Neural crest cell (in vitro differentiated cells): ENCODE results near the gene GBF1. TPM values are rescaled to one million over a fixed set of nuclear protein-coding genes. Genes with fewer than 3 reads are reported as not detected.

Source experiments
- DNase-seq: peaks from one replicate; pipeline ENCODE4 v3.0.0; 2021; ENCODE audit warnings: low read depth, mixed read lengths, low spot score
- H3K27ac Mint-ChIP-seq: one replicate; pipeline ENCODE4 v1.8.0; 2021; ENCODE audit warnings: mild to moderate bottlenecking, mixed read lengths; ENCODE audit not compliant: unreplicated experiment
- H3K27me3 Mint-ChIP-seq: 2 replicates; pipeline ENCODE4 v1.8.0; 2021; ENCODE audit warnings: low read depth, mild to moderate bottlenecking, mixed read lengths
- H3K36me3 Mint-ChIP-seq: 2 replicates; pipeline ENCODE4 v1.8.0; 2021; ENCODE audit warnings: low read depth, mild to moderate bottlenecking, mixed read lengths
- H3K4me1 Mint-ChIP-seq: 2 replicates; pipeline ENCODE4 v1.8.0; 2021; ENCODE audit warnings: mixed read lengths
- H3K4me3 Mint-ChIP-seq: one replicate; pipeline ENCODE4 v1.8.0; 2021; ENCODE audit warnings: mild to moderate bottlenecking, mixed read lengths
- H3K9me3 Mint-ChIP-seq: 2 replicates; pipeline ENCODE4 v1.8.0; 2021; ENCODE audit warnings: mixed read lengths
- CTCF ChIP-seq: fragments of 200-600 bp; sonication (generic); conservative IDR thresholded peaks from 2 replicates; pipeline ENCODE4 v1.5.0; 2021; ENCODE audit warnings: antibody characterized with exemption, mild to moderate bottlenecking
- total RNA-seq: library from RNA; stranded (reverse); gene quantifications from 2 replicates; pipeline ENCODE4 v1.2.1, GENCODE V29; 2021

The GBF1 gene
- total RNA-seq, 1 donor from 2014 or later: 43.2 TPM

- no peaks in the 10 kb centered on the region for H3K4me1 Mint-ChIP-seq
- DNase-seq: no peak
- no peak for TF ChIP-seq CTCF
- no peak overlapping the region for H3K27ac Mint-ChIP-seq
- no peak overlapping the region for H3K4me3 Mint-ChIP-seq
- no peaks in the 10 kb centered on the region for H3K27me3 Mint-ChIP-seq
- no peaks in the 10 kb centered on the region for H3K36me3 Mint-ChIP-seq
- H3K9me3 Mint-ChIP-seq: no peaks in the 10 kb centered on the region
Measured at GRCh38 chr10:102286216-102286615, 40.9 kb downstream of the GBF1 start.

GRCh38 chr10:102287538-102287937 is 42.2 kb downstream of the GBF1 start:
- Mint-ChIP-seq H3K4me3 (no peak overlapping the region), H3K27me3 (no peaks in the 10 kb centered on the region), H3K27ac (no peak overlapping the region), H3K4me1 (no peaks in the 10 kb centered on the region), H3K9me3 (no peaks in the 10 kb centered on the region), H3K36me3 (no peaks in the 10 kb centered on the region)
- no peak for TF ChIP-seq CTCF
- DNase-seq: no peak

GRCh38 chr10:102287991-102288390 is 42.7 kb downstream of the GBF1 start:
- H3K4me1 Mint-ChIP-seq: no peaks in the 10 kb centered on the region
- H3K9me3 Mint-ChIP-seq: no peaks in the 10 kb centered on the region
- DNase-seq: no peak
- H3K36me3 Mint-ChIP-seq: no peaks in the 10 kb centered on the region
- H3K27ac Mint-ChIP-seq: no peak overlapping the region
- H3K4me3 Mint-ChIP-seq: no peak overlapping the region
- TF ChIP-seq CTCF: no peak
- no peaks in the 10 kb centered on the region for H3K27me3 Mint-ChIP-seq

GRCh38 chr10:102289356-102289755 is 44.0 kb downstream of the GBF1 start:
- Mint-ChIP-seq H3K4me3 (no peak overlapping the region), H3K27me3 (no peaks in the 10 kb centered on the region)

GRCh38 chr10:102289840-102290239 is 44.5 kb downstream of the GBF1 start:
- H3K27me3 Mint-ChIP-seq: no peaks in the 10 kb centered on the region
- H3K4me3 Mint-ChIP-seq: no peak overlapping the region
- no peak for TF ChIP-seq CTCF
- no peaks in the 10 kb centered on the region for H3K36me3 Mint-ChIP-seq
- no peaks in the 10 kb centered on the region for H3K4me1 Mint-ChIP-seq
- no peak for DNase-seq
- H3K27ac Mint-ChIP-seq: no peak overlapping the region
- H3K9me3 Mint-ChIP-seq: no peaks in the 10 kb centered on the region

More at GRCh38 chr10:102289356-102289755, 44.0 kb downstream of the GBF1 start:
- H3K4me1 Mint-ChIP-seq: no peaks in the 10 kb centered on the region
- H3K27ac Mint-ChIP-seq: no peak overlapping the region
- no peak for DNase-seq
- H3K36me3 Mint-ChIP-seq: no peaks in the 10 kb centered on the region
- TF ChIP-seq CTCF: no peak
- H3K9me3 Mint-ChIP-seq: no peaks in the 10 kb centered on the region
